ENCODE measurements around the gene HHIPL1.
"Not testable (repeated sequence)": the region's sequence is repeated elsewhere in the genome, so short reads cannot be mapped to it uniquely, and the experiment has no call there.

Gene HHIPL1

DNA sequence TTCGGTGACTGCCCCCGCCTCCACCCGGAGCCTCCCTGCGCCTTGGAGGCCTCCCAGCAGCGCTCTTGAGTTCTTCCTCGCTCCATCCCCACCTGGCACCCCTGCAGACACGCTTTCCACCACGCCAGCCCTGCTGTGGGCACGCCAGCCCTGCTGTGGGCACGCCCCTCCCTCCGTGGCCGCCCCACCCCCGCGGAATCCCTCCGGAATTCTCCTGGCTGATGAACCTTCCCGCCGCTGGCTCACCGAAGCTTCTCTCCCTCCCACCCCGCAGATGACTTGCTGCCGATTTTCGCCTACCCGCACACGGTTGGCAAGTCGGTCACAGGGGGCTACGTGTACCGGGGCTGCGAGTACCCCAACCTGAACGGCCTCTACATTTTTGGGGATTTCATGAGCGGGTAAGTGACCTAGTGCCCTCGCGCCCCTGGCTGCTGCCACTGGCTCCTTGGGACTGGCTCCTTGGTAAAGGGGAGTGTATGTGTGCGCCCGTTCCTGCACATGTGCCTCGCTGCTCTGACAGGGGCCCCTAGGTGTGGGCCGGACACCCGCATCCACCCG is 15.2 kb downstream of the HHIPL1 start:
- DNase-seq (ENCODE audit: low spot score), result no peak

DNA sequence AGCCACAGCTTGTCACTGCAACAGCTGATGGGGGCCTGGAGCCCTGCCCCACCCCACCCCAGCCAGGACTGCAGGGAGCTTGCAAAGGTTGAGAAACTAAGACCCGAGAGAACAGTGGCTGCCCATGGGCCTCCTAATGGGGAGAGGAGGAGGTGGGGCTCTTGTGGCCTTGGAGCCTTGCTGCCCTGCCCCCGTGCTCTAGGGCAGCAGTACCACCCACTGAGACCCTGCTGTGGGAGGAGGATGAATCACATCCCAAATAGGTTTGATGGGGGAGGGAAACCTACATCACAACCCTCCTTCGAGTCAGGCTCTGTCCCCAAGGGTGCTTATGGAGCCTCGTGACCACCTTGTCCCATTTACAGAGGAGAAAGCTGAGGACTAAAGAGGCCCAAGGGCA is 15.9 kb downstream of the HHIPL1 start:
- no peak for DNase-seq (ENCODE audit: low spot score)

DNA sequence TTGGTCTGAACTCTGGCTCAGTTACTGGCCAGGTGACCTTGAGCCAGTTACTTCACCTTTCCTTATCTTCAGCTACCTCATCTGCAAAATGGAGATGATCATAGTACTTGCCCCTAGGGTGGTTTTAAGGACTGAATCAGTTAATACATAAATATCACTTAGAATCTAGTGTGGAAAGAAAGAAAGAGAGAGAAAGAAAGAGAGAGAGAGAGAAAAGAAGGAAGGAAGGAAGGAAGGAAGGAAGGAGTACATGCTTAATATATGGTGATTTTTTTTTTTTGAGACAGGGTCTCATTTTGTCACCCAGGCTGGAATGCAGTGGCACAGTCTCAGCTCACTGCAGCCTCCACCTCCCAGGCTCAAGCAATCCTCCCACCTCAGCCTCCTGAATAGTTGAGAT is 16.3 kb downstream of the HHIPL1 start:
- not testable (repeated sequence) for DNase-seq (ENCODE audit: low spot score)

DNA sequence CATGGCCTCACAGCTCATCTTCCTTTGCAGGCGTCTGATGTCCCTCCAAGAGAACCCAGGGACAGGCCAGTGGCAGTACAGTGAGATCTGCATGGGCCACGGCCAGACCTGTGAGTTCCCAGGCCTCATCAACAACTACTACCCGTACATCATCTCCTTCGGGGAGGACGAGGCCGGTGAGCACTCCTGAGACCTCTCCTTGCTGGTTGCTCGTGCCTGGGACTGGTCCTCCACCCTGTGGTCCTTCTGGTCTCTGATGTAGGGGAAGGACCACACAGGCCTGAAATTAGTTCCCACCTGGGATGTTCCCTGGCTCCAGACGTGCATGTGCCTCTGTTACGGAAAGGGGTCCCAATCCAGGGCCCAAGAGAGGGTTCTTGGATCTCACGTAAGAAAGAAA is 17.9 kb downstream of the HHIPL1 start:
- no peak for DNase-seq (ENCODE audit: low spot score)

DNA sequence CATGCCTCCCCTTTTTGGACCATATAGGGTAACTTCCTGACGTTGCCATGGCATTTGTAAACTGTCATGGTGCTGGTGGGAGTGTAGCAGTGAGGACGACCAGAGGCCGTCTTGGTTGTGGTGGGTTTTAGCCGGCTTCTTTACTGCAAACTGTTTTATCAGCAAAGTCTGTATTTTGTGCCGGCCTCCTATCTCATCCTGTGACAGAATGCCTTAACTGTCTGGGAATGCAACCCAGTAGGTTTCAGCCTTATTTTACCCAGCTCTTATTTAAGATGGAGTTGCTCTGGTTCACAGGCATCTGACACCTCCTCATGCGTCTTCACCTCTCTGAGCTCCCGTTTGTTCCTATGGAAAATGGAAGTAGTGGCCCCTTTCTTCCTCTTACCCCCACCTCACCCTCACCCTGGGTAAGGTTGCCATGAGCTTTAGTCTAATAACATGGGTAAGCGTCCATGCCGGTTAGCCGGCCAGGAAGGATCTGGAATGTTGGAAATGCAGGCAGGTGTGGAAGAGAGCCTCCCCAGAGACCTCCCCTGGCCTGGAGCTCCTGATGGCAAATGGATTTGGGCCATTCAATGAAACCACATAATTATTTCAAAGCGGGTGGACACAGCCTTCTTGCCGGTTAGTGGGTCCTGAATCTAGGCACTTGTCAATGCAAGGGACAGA is 18.6 kb downstream of the HHIPL1 start:
- DNase-seq (ENCODE audit: low spot score), result no peak

DNA sequence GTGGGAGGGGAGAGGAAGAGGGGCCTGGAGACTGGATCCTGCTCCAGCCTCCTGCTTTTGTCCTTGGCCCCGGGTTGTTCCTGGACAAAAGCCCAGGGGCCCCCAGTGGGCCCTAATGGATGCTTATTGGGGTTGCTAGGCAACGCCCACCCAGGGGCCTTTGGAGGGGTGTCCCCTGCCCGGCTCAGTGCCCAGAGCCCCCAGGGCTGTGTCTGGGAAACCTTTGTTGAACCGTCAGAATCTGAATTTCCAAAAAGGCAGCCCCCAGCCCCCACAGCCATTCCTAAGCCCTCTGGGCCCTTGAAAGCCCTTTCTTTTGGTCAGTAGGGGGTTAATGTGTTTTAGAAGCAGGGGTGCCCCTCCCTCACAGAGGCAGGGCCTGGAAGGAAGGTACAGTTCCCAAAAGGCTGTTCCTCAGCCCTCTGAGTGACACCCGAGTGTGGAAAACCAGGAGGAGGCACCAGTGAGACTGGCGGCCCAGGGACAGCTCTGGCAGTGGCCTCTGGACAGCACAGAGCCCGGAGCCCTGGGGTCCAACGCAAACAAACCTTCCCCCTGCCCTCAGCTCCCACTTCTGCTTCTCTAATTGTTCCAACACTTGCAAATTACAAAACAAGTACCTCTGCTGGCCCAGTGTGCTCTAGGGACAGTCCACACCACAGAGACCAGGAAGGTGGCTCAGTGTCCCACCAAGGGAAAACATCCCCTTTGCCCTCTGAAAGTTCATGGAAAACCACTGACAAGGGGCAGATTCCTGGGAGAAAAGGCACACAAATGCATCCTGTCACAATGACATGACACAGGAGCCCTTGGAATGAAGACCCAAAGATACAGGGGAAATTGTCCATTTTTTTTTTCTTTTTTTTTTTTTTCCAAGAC is 19.4 kb downstream of the HHIPL1 start:
- DNase-seq (ENCODE audit: low spot score), result no peak

DNA sequence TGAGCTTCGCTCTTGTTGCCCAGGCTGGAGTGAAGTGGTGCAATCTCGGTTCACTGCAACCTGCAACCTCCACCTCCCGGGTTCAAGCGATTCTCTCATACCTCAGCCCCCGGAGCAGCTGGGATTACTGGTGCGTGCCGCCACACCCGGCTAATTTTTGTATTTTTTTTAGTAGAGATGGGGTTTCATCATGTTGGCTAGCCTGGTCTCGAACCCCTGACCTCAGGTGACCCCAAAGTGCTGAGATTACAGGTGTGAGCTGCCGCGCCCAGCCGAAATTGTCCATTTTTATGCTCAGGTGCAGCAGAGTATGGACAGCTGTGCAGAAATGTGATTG is 20.0 kb downstream of the HHIPL1 start:
- DNase-seq (ENCODE audit: low spot score), result no peak

DNA sequence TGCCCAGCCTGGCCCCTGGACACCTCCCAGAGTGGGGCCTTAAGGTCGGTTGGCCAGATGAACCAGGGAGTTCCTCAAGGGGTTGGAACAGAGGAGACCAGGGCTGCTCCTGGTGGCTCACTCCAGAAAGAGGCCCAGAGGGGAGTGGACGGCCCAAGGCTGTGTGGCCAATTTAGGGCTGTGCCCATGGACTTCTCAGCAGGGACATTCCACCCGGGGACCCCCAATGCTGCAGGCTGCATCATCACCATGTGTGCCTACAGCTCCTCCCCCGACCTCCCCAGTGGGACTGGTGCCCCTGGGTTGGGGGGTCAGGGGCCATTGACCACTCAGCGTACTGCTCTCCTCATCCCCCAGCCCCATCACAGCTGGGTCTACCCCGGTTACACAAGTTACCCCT is 21.6 kb downstream of the HHIPL1 start:
- no peak for DNase-seq (ENCODE audit: low spot score)

DNA sequence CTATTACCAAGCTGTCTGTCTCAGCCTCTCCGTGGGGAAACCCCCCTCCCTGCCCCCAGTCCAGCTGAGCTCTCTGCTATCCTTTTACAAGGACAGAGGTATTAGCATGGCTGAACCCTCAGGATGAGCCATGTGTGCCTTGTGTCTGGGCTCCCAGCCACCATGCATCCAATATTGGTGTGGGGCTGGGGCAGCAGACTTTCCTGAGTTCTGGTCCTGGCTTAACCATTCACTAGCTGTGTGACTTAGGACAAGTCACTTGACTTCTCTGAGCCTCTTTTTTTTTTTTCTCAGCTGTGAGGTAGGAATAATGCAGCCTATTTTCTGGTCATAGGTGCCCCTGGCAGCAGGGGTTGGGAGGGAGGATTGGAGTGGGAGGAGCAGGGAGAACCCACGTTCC is 22.1 kb downstream of the HHIPL1 start:
- no peak for DNase-seq (ENCODE audit: low spot score)

DNA sequence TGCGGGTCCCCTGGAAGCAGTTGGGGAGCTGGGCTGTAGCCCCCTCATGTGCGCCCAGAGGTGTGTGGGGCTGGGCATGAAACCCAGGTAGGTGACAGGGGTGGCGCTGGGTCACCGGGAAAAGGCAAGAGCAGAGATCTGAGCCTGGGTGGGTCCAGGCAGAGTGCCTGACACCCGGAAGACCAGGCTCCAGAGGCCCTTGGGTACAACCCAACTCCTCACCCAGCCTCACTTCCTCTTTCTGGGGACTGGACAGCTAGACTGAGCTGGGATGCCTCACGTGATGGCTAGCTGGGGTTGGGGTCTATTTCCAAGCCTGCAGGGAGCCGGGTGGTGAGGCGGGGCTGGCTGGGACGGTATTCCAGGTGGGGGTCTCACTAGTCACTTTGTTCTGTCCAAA is 22.9 kb downstream of the HHIPL1 start:
- no peak for DNase-seq (ENCODE audit: low spot score)

DNA sequence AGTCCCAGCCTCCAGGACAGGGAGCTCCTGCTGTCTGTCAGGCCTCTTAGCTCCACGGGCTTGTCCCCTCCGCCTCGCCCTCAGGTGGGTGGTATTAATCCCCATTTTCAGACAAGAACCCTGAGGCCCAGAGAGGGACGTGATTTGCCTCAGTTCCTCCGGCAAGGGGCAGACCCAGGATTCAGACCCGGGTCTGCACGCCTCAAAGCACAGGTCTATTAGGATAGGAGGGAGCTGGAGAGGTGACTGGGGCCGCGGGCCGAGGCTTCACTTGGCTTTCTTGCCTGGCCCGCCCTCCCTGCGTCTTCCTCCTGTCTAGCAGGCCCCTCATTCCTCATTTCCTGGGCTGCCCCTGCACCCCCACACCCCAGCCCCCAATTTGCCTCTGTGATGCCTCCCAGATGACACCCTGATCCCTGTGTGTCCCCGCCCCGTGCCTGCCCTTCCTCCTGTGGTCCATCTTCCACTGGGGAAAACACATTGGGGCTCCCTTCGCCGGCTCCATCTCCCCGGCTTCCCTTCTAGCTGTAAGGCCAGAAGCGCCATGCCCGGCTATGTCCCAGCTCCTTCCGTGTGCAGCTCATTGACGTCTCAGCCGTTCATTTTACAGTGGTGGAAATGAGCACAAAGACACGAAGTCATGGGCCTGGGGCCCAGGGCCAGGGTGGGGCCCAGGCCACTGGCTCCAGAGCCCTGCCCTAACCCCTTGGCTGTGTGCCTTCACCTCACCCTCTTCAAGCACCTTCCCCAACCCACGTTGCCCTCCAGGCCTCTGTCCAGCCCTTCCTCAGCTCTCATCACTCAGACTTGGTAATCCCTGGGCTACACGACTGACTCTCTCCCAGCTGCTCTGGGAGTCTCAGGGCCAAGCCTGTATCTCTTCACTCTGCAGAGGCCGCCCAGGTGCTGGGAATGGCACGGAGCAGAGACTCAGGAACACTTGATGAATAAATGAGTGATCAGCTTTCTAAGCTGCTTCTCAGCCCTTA is 23.7 kb downstream of the HHIPL1 start:
- no peak for DNase-seq (ENCODE audit: low spot score)

DNA sequence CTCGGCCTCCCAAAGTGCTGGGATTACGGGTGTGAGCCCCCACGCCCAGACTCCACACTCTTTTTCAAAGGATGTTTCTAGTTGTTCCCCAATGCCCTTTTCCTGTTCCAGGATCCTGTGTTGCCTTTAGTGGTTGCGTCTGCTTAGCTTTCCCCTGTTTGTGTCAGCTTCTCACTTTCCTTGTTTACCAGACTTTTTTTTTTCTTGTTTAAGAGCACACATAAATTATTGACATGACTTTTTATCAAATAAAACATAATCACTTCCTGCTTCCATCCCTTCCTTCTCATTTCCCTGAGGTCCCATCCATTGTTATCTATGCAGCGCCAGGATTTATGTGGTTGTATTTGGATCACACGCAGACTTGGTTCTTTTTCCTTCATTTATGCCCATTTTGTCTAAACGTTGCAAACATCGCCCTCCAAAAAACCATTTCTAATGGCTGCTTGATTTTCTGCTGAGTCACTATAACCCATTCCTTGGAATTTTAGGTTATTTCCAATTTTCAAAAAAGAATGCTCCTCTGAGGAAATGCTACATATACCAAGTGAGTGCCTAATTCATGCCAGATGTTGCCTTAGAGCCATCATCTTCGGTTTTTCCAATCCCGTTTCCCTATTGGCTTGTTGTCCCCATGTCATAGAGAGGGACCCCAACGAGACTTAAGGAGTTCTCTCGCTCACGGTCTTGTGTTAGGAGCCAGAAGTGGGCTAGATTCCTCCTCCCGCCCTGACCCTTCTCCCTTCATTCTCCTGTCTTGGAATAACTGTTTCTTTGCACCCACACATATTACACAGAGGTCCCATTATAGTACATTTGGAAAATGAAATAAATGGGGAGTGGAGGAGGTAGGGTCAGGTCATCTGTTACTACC is 25.7 kb downstream of the HHIPL1 start:
- no peak for DNase-seq (ENCODE audit: low spot score)

DNA sequence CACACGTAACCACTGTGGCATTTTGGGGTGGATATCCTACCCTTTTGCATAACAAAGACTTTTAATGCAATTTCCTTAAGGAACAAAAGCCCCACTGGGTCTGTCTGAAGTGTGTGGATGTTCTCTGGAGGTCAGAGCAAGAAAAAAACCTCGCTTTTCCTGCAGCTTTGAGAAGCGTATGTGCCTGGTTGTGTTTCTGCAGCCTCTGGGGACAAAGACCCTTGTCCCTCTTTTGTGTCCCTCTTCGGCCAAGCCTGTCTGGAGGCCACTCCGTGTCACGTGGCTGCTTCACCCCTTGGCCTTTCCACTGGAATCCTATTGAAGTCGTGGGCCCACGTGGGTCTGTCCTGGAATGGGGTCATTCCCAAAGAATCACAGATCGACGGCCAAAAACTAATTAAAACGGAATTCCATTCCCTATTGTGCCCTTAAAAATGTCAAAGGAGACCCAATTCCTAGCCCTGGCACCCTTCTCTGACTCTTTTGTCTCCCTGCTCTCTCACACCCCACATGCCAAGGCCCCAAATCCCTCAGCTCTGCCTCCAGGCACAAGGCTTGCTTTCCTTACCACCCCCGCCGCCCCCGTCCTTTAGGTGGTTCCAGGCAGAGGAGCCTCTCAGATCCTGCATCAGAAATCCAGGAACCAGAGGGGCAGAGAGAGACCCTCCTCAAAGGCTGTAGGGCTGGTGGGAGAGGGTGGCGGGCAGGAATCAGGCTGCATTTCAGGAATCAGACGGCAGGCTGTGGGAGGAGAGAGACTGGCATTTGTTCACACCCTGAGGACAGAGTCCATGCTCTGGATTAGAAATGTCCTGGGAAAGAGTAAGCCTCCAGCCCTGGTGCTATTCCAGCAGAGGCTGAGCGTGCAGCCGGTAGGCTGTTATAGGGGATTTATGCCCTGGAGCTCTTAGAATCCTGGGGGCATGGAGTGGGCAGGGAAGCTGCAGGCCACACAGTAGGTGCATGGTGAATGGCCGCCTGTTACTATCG is 26.6 kb downstream of the HHIPL1 start:
- DNase-seq (ENCODE audit: low spot score), result no peak

DNA sequence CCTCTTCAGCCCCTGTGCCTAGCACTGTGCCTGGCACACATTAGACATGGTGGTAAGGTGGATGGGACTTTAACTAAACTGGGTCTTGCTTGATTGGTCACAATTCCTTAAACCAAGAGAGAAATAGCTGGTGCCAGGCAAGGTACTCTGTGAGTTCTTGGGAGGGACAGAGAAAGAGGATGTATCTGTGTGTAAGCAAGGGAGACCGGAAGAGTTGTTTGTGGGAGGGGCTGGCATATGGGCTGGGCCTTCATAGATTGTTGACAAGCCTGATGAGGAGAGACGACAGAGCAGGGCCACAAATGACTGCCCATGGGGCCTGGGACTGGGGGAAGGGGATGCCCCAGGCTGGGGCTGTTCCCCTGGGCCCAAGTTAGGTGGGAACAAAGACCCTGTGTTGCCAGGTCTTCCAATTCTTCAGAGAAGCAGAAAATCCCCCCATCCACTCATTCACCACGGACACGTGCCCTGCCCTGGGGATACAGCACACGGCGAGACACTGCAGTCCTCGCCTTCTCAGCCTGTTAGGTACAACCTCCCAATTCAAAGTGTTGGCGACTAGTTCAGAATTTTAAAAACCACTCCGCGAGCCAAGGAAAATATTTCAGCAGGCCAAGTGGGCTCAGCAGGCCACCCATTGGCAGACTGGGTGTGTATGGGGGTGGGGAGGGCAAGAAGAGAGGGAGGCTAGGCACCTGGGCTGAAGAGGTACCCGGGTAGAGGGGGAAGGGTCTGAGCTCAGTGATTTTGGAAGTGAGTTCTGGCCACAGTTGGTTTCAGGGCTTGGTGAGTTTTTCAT is 27.8 kb downstream of the HHIPL1 start:
- no peak for DNase-seq (ENCODE audit: low spot score)

DNA sequence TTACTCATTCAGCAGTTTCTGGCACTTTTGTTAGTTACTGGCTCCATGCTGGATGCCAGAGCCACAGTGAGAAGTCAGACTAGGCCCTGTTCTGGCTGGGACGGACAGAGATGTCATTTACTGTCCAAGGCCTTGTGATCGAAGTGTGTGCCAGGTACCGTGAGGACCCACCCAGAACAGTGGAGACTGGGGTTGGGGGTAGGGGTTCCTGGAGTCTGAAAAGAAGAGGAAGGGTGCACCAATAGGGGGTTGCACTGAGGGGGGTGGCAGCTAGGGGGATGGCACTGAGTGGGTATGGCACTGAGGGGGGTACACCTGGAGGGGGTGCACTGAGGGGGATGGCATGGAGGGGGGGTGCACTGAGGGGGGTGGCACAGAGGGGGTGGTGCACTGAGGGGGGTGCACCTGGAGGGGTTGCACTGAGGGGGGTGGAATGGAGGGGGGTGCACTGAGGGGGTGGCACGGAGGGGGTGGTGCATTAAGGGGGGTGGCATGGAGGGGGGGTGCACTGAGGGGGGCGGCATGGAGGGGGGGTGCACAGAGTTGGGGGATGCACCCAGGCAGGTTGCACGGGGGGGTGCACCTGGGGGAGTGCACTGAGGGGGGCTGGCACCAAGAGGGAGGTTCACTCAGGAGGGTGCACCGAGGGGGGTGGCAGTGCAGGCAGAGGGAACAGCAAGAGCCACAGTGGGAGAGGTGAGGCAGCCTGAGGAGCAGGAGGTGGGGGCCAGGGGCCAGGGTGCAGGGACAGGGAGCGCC is 28.6 kb downstream of the HHIPL1 start:
- DNase-seq (ENCODE audit: low spot score), result no peak

DNA sequence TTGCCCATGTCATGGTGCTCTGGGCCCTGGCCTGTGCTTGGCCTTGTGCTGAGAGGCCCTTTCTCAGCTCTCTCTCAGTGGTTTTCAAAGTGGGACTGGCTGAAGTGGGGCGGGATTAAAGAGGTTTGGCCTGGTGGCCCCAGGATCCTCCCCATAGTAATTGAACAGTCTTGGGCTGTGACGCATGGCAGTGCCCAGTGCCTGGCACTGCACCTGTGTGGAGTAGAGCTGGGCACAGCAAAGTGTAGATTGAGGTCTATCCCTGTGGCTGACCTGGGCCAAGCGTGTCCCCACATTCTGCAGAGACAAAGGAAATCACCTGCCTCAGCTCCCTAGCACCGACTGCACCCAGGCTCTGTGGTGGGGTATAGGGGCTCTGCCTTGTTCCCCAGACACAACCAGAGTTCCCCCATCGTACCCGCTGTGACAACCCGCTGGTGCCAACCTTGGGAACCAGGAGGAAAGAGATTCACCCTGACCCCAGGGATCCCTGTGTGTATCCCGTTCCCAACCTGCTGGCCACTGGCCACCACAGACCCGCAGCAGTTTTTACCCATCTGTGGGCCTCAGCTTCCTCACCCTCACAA is 29.2 kb downstream of the HHIPL1 start:
- no peak for DNase-seq (ENCODE audit: low spot score)

DNA sequence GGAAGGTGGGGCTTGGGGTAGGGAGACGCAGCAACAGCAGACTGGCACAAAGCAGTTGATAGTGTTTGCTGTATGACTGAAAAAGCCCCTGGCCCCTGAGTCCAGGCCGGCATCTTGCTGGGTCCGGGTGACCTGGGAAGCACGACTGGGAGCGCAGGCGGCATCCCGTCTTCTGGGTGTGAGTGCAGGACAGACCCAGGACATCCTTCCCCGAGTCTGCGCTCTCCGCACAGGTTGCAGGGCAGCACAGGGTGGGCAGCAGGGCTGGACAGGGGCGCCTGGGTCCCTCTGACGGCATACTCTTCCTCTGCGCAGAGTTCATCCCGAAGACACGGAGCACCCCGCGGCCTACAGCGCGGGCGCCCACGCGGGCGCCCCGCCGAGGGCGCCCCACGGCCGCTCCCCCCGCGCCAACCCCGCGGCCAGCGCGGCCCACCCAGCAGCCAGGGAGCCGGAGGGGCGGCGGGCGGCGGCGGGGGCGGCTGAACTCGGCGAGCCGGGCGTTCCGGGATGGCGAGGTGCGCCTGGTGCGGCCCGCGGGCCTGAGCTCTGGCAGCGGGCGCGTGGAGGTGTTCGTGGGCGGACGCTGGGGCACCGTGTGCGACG is 29.9 kb downstream of the HHIPL1 start:
- no peak for DNase-seq (ENCODE audit: low spot score)
